A673 (cell line): Measurements from ENCODE around the gene SMARCA4. TPM values are rescaled to one million over a fixed set of nuclear protein-coding genes. Genes with fewer than 3 reads are reported as not detected.

ENCODE experiments used
- BruUV-seq: library from RNA; stranded (reverse); fragments of 400-500 nt; replicated peaks from 2 replicates; lab custom pipeline; 2021; lab: Mats Ljungman, UMichigan
- CTCF ChIA-PET: fragments of 300-600 bp; sonication (Branson Sonifier 250); formaldehyde crosslinking; loops from one replicate; lab custom pipeline; 2022; ENCODE audit warnings: antibody characterized with exemption; lab: Charles Lee
- POLR2A ChIA-PET: fragments of 300-600 bp; sonication (Branson Sonifier 250); formaldehyde crosslinking; loops from one replicate; lab custom pipeline; 2022; ENCODE audit warnings: antibody characterized with exemption; ENCODE audit not compliant: low non-redundant PET; lab: Charles Lee
- DNase-seq: peaks from one replicate; pipeline ENCODE4 v3.0.0-alpha.2; 2015; ENCODE audit warnings: low spot score
- H3K27ac ChIP-seq: fragments of 200-600 bp; sonication (generic); 2 replicates; pipeline ENCODE4 v1.5.1; 2016; ENCODE audit warnings: mixed run types, low read depth, mild to moderate bottlenecking, mixed read lengths, antibody characterized with exemption, low read length; ENCODE audit not compliant: poor library complexity, severe bottlenecking
- H3K27me3 ChIP-seq: fragments of 200-600 bp; sonication (generic); replicated peaks from 2 replicates; pipeline ENCODE4 v1.6.1; 2017; ENCODE audit warnings: mixed run types, low read depth, mild to moderate bottlenecking, mixed read lengths, antibody characterized with exemption, low read length; ENCODE audit not compliant: insufficient read depth, poor library complexity
- H3K36me3 ChIP-seq: fragments of 200-600 bp; sonication (generic); 2 replicates; pipeline ENCODE4 v1.6.1; 2016; ENCODE audit warnings: mixed run types, mild to moderate bottlenecking, mixed read lengths, antibody characterized with exemption, low read length; ENCODE audit not compliant: insufficient read depth, poor library complexity, severe bottlenecking
- H3K4me1 ChIP-seq: fragments of 200-600 bp; sonication (generic); 2 replicates; pipeline ENCODE4 v1.6.1; 2017; ENCODE audit warnings: mixed run types, mild to moderate bottlenecking, mixed read lengths, antibody characterized with exemption, low read length; ENCODE audit not compliant: insufficient read depth, poor library complexity, severe bottlenecking
- H3K4me3 ChIP-seq: fragments of 200-600 bp; sonication (generic); 2 replicates; pipeline ENCODE4 v1.5.1; 2016; ENCODE audit warnings: low read depth, mixed run types, mild to moderate bottlenecking, mixed read lengths, low read length; ENCODE audit not compliant: poor library complexity, severe bottlenecking
- H3K9me3 ChIP-seq: fragments of 200-600 bp; sonication (generic); 2 replicates; pipeline ENCODE4 v1.6.1; 2016; ENCODE audit warnings: mixed run types, low read depth, mild to moderate bottlenecking, mixed read lengths, antibody characterized with exemption, low read length; ENCODE audit not compliant: poor library complexity, severe bottlenecking
- EZH2 ChIP-seq: fragments of 200-600 bp; sonication (generic); IDR thresholded peaks from 2 replicates; pipeline ENCODE4 v1.6.1; 2017; ENCODE audit warnings: borderline replicate concordance, low read depth, mild to moderate bottlenecking, mixed read lengths, antibody characterized with exemption, low read length; ENCODE audit not compliant: poor library complexity, severe bottlenecking
- intact Hi-C: fragments of 100-400 bp; cut with micrococcal nuclease; formaldehyde crosslinking; loops from one replicate; pipeline ENCODE4 v1.10.0; 2022; ENCODE audit not compliant: unreplicated experiment
- total RNA-seq: library from RNA; stranded (reverse); gene quantifications from 2 replicates; pipeline ENCODE4 v1.2.3, GENCODE V29; 2021
- TF ChIP-seq, protein P1 (sequence below): fragments of 300-800, 200-600 bp; sonication (generic); conservative IDR thresholded peaks from 2 replicates; pipeline ENCODE4 v1.5.1; 2017; ENCODE audit warnings: low read depth, mild to moderate bottlenecking, antibody characterized with exemption, low read length, moderate library complexity, mixed read lengths

Gene SMARCA4
- total RNA-seq, 1 experiment from 2014 or later: 307 TPM

DNA sequence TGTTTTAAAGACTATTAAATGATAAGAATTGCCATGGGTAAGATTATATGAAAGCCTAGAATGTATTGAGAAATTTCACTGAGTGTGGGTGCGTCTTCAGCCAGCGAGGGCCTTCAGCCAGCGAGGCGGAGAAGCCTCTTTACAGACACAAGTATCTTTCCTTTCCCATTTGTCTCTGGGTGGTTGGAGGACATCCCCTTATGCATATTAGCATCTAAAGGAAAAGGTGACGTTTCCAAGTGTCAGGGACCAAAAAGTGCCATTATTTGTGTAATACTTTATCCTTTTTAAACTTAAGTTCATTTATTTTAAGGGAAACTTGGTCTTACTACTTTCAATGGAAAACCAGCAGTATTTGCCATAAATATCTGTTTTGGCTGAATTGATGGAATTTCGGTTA, 22.2 kb downstream of the SMARCA4 start:
- TF ChIP-seq EZH2: no peak
- TF ChIP-seq, protein P1, sequence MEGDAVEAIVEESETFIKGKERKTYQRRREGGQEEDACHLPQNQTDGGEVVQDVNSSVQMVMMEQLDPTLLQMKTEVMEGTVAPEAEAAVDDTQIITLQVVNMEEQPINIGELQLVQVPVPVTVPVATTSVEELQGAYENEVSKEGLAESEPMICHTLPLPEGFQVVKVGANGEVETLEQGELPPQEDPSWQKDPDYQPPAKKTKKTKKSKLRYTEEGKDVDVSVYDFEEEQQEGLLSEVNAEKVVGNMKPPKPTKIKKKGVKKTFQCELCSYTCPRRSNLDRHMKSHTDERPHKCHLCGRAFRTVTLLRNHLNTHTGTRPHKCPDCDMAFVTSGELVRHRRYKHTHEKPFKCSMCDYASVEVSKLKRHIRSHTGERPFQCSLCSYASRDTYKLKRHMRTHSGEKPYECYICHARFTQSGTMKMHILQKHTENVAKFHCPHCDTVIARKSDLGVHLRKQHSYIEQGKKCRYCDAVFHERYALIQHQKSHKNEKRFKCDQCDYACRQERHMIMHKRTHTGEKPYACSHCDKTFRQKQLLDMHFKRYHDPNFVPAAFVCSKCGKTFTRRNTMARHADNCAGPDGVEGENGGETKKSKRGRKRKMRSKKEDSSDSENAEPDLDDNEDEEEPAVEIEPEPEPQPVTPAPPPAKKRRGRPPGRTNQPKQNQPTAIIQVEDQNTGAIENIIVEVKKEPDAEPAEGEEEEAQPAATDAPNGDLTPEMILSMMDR: no peak
- Histone ChIP-seq H3K9me3 (no peaks in the 10 kb centered on the region), H3K27ac (no peak overlapping the region), H3K4me3 (no peak overlapping the region), H3K27me3 (no peaks in the 10 kb centered on the region), H3K36me3 (peaks cover 34% of the 10 kb centered on the region), H3K4me1 (peaks cover 5% of the 10 kb centered on the region)
- no TSS peak for BruUV-seq
- ChIA-PET CTCF (no interaction called here), POLR2A (no interaction called here)
- DNase-seq: no peak
- intact Hi-C loops: no loop called here

DNA sequence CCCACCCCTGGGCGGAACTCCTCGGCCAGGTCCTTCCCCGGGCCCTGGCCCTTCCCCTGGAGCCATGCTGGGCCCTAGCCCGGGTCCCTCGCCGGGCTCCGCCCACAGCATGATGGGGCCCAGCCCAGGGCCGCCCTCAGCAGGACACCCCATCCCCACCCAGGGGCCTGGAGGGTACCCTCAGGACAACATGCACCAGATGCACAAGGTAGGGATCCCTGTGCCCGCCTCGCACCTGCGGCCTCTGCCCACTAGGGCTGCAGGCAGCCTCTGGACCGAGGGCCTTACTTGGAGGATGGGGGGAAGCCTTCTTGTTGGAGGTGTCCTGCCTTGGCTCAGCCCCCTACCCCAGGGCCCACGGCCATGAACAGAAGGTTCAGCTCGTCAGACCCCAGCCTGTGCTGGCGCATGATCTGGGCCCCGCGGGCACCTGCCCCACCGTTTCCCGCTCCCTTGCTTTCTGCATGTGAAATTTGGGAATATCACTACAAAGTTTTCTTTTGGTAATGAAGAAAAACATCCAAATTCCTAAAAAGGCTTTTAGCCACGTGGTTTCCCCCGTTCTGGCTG, 23.4 kb downstream of the SMARCA4 start:
- no peak overlapping the region for H3K4me3 ChIP-seq
- TF ChIP-seq, protein P1: no peak
- no peak for TF ChIP-seq EZH2
- peaks cover 5% of the 10 kb centered on the region for H3K4me1 ChIP-seq
- ChIA-PET CTCF (no interaction called here), POLR2A (no interaction called here)
- H3K9me3 ChIP-seq: no peaks in the 10 kb centered on the region
- H3K27ac ChIP-seq: no peak overlapping the region
- DNase-seq: no peak
- intact Hi-C loops: no loop called here
- H3K27me3 ChIP-seq: no peaks in the 10 kb centered on the region
- BruUV-seq: no TSS peak
- peaks cover 47% of the 10 kb centered on the region for H3K36me3 ChIP-seq

DNA sequence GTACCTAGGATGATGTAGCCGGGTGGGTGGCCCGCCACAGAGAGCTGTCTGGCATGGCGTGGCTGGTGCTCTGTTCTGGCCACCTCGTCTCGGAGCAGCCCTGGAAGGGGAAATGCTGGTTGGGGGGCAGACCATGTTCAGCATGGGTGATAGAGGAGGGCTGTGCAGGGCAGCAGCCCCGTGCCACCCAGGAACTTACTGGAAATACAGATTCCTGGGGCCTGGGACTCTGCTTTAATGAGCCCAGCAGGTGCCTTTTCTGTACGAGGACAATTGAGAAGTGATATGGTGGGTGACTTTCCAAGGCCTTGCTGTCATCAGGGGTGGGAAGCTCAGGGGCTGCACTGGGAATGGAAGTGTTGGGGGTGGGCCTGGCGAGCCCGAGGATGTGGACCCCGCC, 24.7 kb downstream of the SMARCA4 start:
- CTCF ChIA-PET: no interaction called here
- POLR2A ChIA-PET: no interaction called here
- H3K36me3 ChIP-seq: peaks cover 58% of the 10 kb centered on the region

More for the DNA sequence above, 24.7 kb downstream of the SMARCA4 start:
- intact Hi-C loops: no loop called here
- Histone ChIP-seq H3K27ac (no peak overlapping the region), H3K4me3 (no peak overlapping the region), H3K9me3 (no peaks in the 10 kb centered on the region), H3K4me1 (no peaks in the 10 kb centered on the region), H3K27me3 (no peaks in the 10 kb centered on the region)
- no peak for DNase-seq
- no peak for TF ChIP-seq EZH2
- TF ChIP-seq, protein P1: no peak
- BruUV-seq: no TSS peak
